Activated T-helper 1 cell treated with anti-CD3 and anti-CD28 coated beads, Interleukin-12 subunit alpha, Interleukin-12 subunit beta, Interleukin-2, Interleukin-4 antibody, amounts not matched to agents 30 ng/mL and 10 ng/mL and 1 ng/mL, durations not matched to agents 14 hours and 24 hours and 36 hours (primary cell): ENCODE data around the gene CASZ1. TPM values are rescaled to one million over a fixed set of nuclear protein-coding genes. Genes with fewer than 3 reads are reported as not detected.

Source experiments
- DNase-seq: peaks from one replicate; pipeline ENCODE4 v3.0.0; 2021; ENCODE audit warnings: low spot score
- H3K27ac Mint-ChIP-seq: one replicate; pipeline ENCODE4 v1.8.0; 2021; ENCODE audit warnings: mild to moderate bottlenecking, mixed read lengths
- H3K27me3 Mint-ChIP-seq: one replicate; pipeline ENCODE4 v1.8.0; 2022; ENCODE audit warnings: mild to moderate bottlenecking, moderate library complexity, mixed read lengths; ENCODE audit not compliant: insufficient read depth
- H3K36me3 Mint-ChIP-seq: one replicate; pipeline ENCODE4 v1.8.0; 2021; ENCODE audit warnings: low read depth, mixed read lengths
- H3K4me1 Mint-ChIP-seq: one replicate; pipeline ENCODE4 v1.8.0; 2021; ENCODE audit warnings: low read depth, mixed read lengths
- H3K4me3 Mint-ChIP-seq: one replicate; pipeline ENCODE4 v1.8.0; 2021; ENCODE audit warnings: mild to moderate bottlenecking, moderate library complexity, mixed read lengths
- H3K9me3 Mint-ChIP-seq: one replicate; pipeline ENCODE4 v1.8.0; 2021; ENCODE audit warnings: mixed read lengths
- intact Hi-C: fragments of 100-400 bp; cut with micrococcal nuclease; formaldehyde crosslinking; loops from one replicate; pipeline ENCODE4 v1.15.1; 2024
- total RNA-seq: library from RNA; stranded (reverse); gene quantifications from 2 replicates; pipeline ENCODE4 v1.2.3, GENCODE V29; 2022

CASZ1 gene
- total RNA-seq, 1 donor from 2014 or later, result 11.7 TPM

- H3K4me1 Mint-ChIP-seq, result no peaks in the 10 kb centered on the region
- H3K27me3 Mint-ChIP-seq, result no peaks in the 10 kb centered on the region
- H3K36me3 Mint-ChIP-seq, result no peaks in the 10 kb centered on the region
- intact Hi-C loops, result no loop called here
- DNase-seq, result no peak
- no peaks in the 10 kb centered on the region for H3K9me3 Mint-ChIP-seq
- no peak overlapping the region for H3K4me3 Mint-ChIP-seq
- H3K27ac Mint-ChIP-seq, result no peak overlapping the region
Measured at GRCh38 chr1:10650556-10651388, 145.7 kb downstream of the CASZ1 start.

- intact Hi-C loops, result no loop called here
- no peaks in the 10 kb centered on the region for H3K9me3 Mint-ChIP-seq
Measured at GRCh38 chr1:10649517-10650201, 146.8 kb downstream of the CASZ1 start.

GRCh38 chr1:10648689-10649516 is 147.5 kb downstream of the CASZ1 start:
- Mint-ChIP-seq H3K4me1 (no peaks in the 10 kb centered on the region), H3K36me3 (no peaks in the 10 kb centered on the region), H3K27me3 (no peaks in the 10 kb centered on the region), H3K4me3 (no peak overlapping the region), H3K27ac (no peak overlapping the region), H3K9me3 (no peaks in the 10 kb centered on the region)
- intact Hi-C loops, result no loop called here
- no peak for DNase-seq

More at GRCh38 chr1:10649517-10650201, 146.8 kb downstream of the CASZ1 start:
- DNase-seq, result no peak
- Mint-ChIP-seq H3K4me1 (no peaks in the 10 kb centered on the region), H3K4me3 (no peak overlapping the region), H3K27me3 (no peaks in the 10 kb centered on the region), H3K27ac (no peak overlapping the region), H3K36me3 (no peaks in the 10 kb centered on the region)

- no peak overlapping the region for H3K27ac Mint-ChIP-seq
- H3K27me3 Mint-ChIP-seq, result no peaks in the 10 kb centered on the region
- DNase-seq, result no peak
- H3K4me3 Mint-ChIP-seq, result no peak overlapping the region
- no peaks in the 10 kb centered on the region for H3K4me1 Mint-ChIP-seq
- no peaks in the 10 kb centered on the region for H3K36me3 Mint-ChIP-seq
- H3K9me3 Mint-ChIP-seq, result no peaks in the 10 kb centered on the region
- intact Hi-C loops, result no loop called here
Measured at GRCh38 chr1:10647414-10648170, 148.9 kb downstream of the CASZ1 start.

GRCh38 chr1:10646347-10646861 is 150.0 kb downstream of the CASZ1 start:
- Mint-ChIP-seq H3K36me3 (no peaks in the 10 kb centered on the region), H3K27me3 (no peaks in the 10 kb centered on the region), H3K4me3 (no peak overlapping the region), H3K9me3 (no peaks in the 10 kb centered on the region), H3K4me1 (no peaks in the 10 kb centered on the region), H3K27ac (no peak overlapping the region)
- intact Hi-C loops, result no loop called here
- DNase-seq, result no peak

GRCh38 chr1:10644307-10645128 is 151.9 kb downstream of the CASZ1 start:
- Mint-ChIP-seq H3K36me3 (no peaks in the 10 kb centered on the region), H3K4me3 (no peak overlapping the region), H3K4me1 (no peaks in the 10 kb centered on the region), H3K27ac (no peak overlapping the region), H3K27me3 (no peaks in the 10 kb centered on the region), H3K9me3 (no peaks in the 10 kb centered on the region)
- no peak for DNase-seq
- intact Hi-C loops, result no loop called here

GRCh38 chr1:10643607-10644306 is 152.7 kb downstream of the CASZ1 start:
- no peak for DNase-seq
- H3K4me1 Mint-ChIP-seq, result no peaks in the 10 kb centered on the region
- no peaks in the 10 kb centered on the region for H3K27me3 Mint-ChIP-seq
- no peaks in the 10 kb centered on the region for H3K36me3 Mint-ChIP-seq
- no peaks in the 10 kb centered on the region for H3K9me3 Mint-ChIP-seq
- no peak overlapping the region for H3K27ac Mint-ChIP-seq
- H3K4me3 Mint-ChIP-seq, result no peak overlapping the region
- intact Hi-C loops, result no loop called here

- H3K4me3 Mint-ChIP-seq, result no peak overlapping the region
- H3K27me3 Mint-ChIP-seq, result peaks cover 5% of the 10 kb centered on the region
- H3K4me1 Mint-ChIP-seq, result no peaks in the 10 kb centered on the region
- H3K36me3 Mint-ChIP-seq, result no peaks in the 10 kb centered on the region
- no peaks in the 10 kb centered on the region for H3K9me3 Mint-ChIP-seq
- intact Hi-C loops, result no loop called here
- H3K27ac Mint-ChIP-seq, result no peak overlapping the region
- no peak for DNase-seq
Measured at GRCh38 chr1:10642403-10643080, 153.9 kb downstream of the CASZ1 start.

GRCh38 chr1:10641976-10642375 is 154.5 kb downstream of the CASZ1 start:
- H3K36me3 Mint-ChIP-seq, result no peaks in the 10 kb centered on the region
- intact Hi-C loops, result no loop called here
- H3K9me3 Mint-ChIP-seq, result no peaks in the 10 kb centered on the region
- DNase-seq, result no peak
- no peak overlapping the region for H3K4me3 Mint-ChIP-seq
- peaks cover 5% of the 10 kb centered on the region for H3K27me3 Mint-ChIP-seq
- H3K4me1 Mint-ChIP-seq, result no peaks in the 10 kb centered on the region
- H3K27ac Mint-ChIP-seq, result no peak overlapping the region

- intact Hi-C loops, result no loop called here
- no peaks in the 10 kb centered on the region for H3K36me3 Mint-ChIP-seq
- DNase-seq, result no peak
- H3K9me3 Mint-ChIP-seq, result no peaks in the 10 kb centered on the region
- H3K4me1 Mint-ChIP-seq, result no peaks in the 10 kb centered on the region
- H3K27ac Mint-ChIP-seq, result no peak overlapping the region
- peaks cover 5% of the 10 kb centered on the region for H3K27me3 Mint-ChIP-seq
- H3K4me3 Mint-ChIP-seq, result no peak overlapping the region
Measured at GRCh38 chr1:10640843-10641553, 155.4 kb downstream of the CASZ1 start.
